ENCODE measurements around the gene PAX8. TPM values are rescaled to one million over a fixed set of nuclear protein-coding genes. Genes with fewer than 3 reads are reported as not detected.

The PAX8 gene
- total RNA-seq, 1 donor from 2014 or later: 1.4 TPM

DNA sequence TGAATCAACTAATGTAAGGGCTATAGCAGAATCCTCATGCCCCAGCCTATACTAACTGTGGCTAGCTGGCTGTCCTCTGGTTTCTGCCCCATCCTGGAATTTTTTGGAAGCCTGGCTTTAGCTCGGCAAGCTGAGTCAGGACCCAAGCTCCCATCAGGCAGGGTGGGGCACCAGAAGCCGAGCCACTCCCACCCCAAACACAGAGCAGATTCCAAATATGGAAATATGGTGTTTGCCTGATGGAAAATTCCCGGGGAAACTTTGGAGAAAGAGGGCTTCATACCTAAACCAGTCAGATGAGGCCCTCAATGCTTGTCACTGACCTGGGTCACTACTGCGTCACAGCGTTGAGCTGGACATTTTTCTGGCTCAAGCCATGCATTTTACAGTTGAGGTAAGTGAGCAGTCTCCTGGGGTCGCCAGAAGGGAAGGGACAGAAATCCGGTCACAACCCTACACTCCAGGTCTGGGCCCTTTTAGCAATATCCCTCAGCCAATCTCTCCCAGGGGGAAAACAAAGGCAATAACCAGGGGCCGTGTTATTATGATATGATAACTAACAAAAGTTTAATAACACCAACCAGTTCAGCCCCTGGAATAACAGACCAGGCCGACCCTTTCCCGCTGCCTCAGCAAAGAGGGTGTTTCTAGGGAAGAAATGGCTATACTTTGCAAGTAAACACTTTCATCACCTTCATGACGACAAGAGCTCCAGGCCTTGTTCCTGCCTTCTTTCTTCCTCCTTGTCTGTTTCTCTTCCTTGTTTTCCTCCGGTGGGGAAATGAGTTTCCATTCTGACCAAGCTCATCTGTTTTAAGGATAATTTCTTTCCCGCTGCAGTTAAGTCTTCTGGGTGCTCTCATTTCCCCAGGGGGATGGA lies 67.3 kb downstream of the PAX8 start:
- Mint-ChIP-seq H3K4me3 (ENCODE audit: unreplicated experiment) (no peak overlapping the region), H3K9me3 (ENCODE audit: unreplicated experiment) (peaks cover 2% of the 10 kb centered on the region), H3K27me3 (ENCODE audit: unreplicated experiment) (peaks cover 2% of the 10 kb centered on the region), H3K36me3 (ENCODE audit: unreplicated experiment) (no peaks in the 10 kb centered on the region), H3K4me1 (ENCODE audit: low read depth, unreplicated experiment) (peaks cover 8% of the 10 kb centered on the region), H3K27ac (ENCODE audit: unreplicated experiment) (no peak overlapping the region)
- DNase-seq: no peak
- TF ChIP-seq, protein P1, sequence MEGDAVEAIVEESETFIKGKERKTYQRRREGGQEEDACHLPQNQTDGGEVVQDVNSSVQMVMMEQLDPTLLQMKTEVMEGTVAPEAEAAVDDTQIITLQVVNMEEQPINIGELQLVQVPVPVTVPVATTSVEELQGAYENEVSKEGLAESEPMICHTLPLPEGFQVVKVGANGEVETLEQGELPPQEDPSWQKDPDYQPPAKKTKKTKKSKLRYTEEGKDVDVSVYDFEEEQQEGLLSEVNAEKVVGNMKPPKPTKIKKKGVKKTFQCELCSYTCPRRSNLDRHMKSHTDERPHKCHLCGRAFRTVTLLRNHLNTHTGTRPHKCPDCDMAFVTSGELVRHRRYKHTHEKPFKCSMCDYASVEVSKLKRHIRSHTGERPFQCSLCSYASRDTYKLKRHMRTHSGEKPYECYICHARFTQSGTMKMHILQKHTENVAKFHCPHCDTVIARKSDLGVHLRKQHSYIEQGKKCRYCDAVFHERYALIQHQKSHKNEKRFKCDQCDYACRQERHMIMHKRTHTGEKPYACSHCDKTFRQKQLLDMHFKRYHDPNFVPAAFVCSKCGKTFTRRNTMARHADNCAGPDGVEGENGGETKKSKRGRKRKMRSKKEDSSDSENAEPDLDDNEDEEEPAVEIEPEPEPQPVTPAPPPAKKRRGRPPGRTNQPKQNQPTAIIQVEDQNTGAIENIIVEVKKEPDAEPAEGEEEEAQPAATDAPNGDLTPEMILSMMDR (IDR thresholded peaks at IDR 0.05; ENCODE audit: partially characterized antibody, unreplicated experiment): no peak

DNA sequence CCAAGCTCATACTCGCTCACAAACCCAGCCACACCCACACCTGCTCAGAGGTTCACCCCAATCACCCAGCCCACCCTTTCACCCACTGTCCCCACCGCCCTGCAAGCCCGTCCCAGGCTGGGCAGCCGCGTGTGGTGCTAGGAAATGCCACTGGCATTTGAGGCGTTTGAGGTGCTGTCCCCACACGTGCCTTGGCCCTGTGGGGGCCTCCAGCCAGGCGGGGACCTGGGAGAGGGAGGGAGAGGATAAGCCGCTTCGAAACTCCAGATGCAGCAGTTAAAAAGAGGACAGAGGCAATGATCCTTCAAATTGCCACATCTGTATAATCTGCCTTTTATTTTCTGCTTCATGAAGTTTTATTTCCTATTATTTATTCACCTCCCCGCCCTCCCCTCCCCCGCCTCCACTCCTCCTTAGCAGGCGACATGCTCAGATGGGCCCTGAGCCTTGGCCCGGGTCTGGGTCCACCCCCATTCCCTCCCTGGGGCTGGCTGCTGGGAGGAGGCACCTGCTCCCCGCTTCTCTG lies 69.0 kb downstream of the PAX8 start:
- Mint-ChIP-seq H3K9me3 (ENCODE audit: unreplicated experiment) (peaks cover 2% of the 10 kb centered on the region), H3K4me1 (ENCODE audit: low read depth, unreplicated experiment) (peaks cover 8% of the 10 kb centered on the region), H3K27me3 (ENCODE audit: unreplicated experiment) (peaks cover 4% of the 10 kb centered on the region), H3K36me3 (ENCODE audit: unreplicated experiment) (no peaks in the 10 kb centered on the region), H3K4me3 (ENCODE audit: unreplicated experiment) (no peak overlapping the region), H3K27ac (ENCODE audit: unreplicated experiment) (no peak overlapping the region)
- no peak for DNase-seq
- TF ChIP-seq, protein P1 (IDR thresholded peaks at IDR 0.05; ENCODE audit: partially characterized antibody, unreplicated experiment): no peak

DNA sequence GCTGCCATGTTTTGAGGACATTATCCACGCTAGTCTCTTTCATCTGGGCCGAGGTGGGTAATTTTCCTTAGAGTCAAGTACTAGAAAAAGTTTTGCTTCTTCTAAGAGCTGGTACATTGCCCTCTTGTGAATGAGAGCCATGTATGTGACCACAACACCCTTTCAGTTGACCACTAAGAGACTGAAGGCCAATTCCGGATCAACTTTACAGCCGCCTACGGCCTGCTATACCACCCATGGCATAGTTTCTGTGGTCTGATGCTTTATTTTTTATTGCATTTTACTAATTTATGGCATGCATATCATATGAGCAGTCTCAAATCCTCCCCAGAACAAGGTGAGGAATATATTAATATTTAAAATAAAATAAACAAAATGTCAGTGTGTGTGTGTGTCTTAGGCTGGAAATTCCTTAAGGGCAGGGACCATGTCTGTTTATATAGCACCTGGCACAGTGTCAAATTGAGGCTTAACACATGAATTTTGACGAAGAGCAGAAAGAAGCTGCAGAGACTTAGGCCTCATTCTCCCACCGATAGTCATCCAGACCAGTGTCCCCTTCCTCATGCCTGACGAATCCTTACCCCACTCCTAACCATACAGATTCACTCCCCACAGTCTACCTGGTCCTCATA lies 69.6 kb downstream of the PAX8 start:
- peaks cover 2% of the 10 kb centered on the region for H3K27me3 Mint-ChIP-seq (ENCODE audit: unreplicated experiment)
- no peak overlapping the region for H3K4me3 Mint-ChIP-seq (ENCODE audit: unreplicated experiment)
- TF ChIP-seq, protein P1 (IDR thresholded peaks at IDR 0.05; ENCODE audit: partially characterized antibody, unreplicated experiment): no peak
- H3K27ac Mint-ChIP-seq (ENCODE audit: unreplicated experiment): no peak overlapping the region
- peaks cover 2% of the 10 kb centered on the region for H3K9me3 Mint-ChIP-seq (ENCODE audit: unreplicated experiment)
- DNase-seq: no peak
- H3K36me3 Mint-ChIP-seq (ENCODE audit: unreplicated experiment): no peaks in the 10 kb centered on the region
- H3K4me1 Mint-ChIP-seq (ENCODE audit: low read depth, unreplicated experiment): peaks cover 8% of the 10 kb centered on the region

DNA sequence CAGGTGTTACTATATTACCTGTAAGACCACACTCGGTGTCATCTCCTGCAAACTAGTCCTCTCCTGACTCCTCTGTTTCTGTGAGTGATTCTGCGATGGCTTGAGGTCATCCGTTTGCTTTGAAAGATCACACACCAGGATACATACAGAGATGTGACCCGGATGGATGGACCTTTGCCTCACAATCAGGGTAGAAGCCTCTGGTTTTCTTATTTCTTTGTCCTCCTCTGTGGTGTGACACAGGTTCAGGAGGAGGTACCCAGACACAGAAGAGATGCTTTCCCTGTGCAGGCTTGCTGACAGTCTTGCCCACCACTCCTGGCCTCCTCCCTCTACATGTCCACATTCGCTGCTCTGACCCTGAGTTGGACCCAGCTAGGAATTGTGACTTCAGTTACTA lies 70.3 kb downstream of the PAX8 start:
- Mint-ChIP-seq H3K27ac (ENCODE audit: unreplicated experiment) (no peak overlapping the region), H3K4me1 (ENCODE audit: low read depth, unreplicated experiment) (peaks cover 8% of the 10 kb centered on the region), H3K36me3 (ENCODE audit: unreplicated experiment) (no peaks in the 10 kb centered on the region), H3K9me3 (ENCODE audit: unreplicated experiment) (peaks cover 4% of the 10 kb centered on the region), H3K27me3 (ENCODE audit: unreplicated experiment) (peaks cover 4% of the 10 kb centered on the region), H3K4me3 (ENCODE audit: unreplicated experiment) (no peak overlapping the region)
- DNase-seq: no peak
- TF ChIP-seq, protein P1 (IDR thresholded peaks at IDR 0.05; ENCODE audit: partially characterized antibody, unreplicated experiment): no peak

DNA sequence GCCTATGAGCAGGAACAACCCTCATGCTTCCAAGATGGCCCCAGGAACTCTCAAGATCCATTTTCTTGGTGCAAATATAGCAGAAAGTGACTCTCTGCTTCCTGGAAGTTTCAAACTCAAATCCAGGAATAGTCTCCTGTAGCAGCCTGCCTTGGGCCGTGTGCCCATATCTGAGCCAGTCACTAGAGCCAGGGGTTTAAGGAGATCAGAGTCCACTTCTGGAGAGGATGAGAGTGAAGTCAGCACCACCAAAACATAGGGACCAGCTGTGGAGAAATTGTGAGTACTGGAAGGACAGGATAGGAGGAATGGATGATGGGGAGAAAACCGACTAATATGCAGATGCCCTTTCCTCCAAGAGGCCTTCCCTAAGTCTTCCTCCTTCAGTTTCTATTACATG lies 71.7 kb downstream of the PAX8 start:
- H3K36me3 Mint-ChIP-seq (ENCODE audit: unreplicated experiment): no peaks in the 10 kb centered on the region
- H3K9me3 Mint-ChIP-seq (ENCODE audit: unreplicated experiment): peaks cover 4% of the 10 kb centered on the region

More for the DNA sequence above, 71.7 kb downstream of the PAX8 start:
- H3K27ac Mint-ChIP-seq (ENCODE audit: unreplicated experiment): no peak overlapping the region
- TF ChIP-seq, protein P1 (IDR thresholded peaks at IDR 0.05; ENCODE audit: partially characterized antibody, unreplicated experiment): no peak
- peaks cover 5% of the 10 kb centered on the region for H3K4me1 Mint-ChIP-seq (ENCODE audit: low read depth, unreplicated experiment)
- DNase-seq: no peak
- H3K27me3 Mint-ChIP-seq (ENCODE audit: unreplicated experiment): peaks cover 4% of the 10 kb centered on the region
- H3K4me3 Mint-ChIP-seq (ENCODE audit: unreplicated experiment): no peak overlapping the region
